Fibroblast of pulmonary artery (primary cell): ENCODE measurements around the gene ANO5.
A peak's percentile ranks its signal among the peaks of the same experiment; 100 is the strongest.
"Not testable (repeated sequence)": the region's sequence is repeated elsewhere in the genome, so short reads cannot be mapped to it uniquely, and the experiment has no call there.

Experiments used
- DNase-seq: peaks from one replicate; pipeline ENCODE4 v3.0.0-alpha.2; 2010; ENCODE audit warnings: low read depth
- H3K4me3 ChIP-seq: replicated peaks from 2 replicates; pipeline ENCODE4 v1.5.1; 2011; ENCODE audit warnings: low read depth, mild to moderate bottlenecking, control low read depth, low read length, moderate library complexity
- CTCF ChIP-seq: IDR thresholded peaks from 2 replicates; pipeline ENCODE4 v1.5.1; 2011; ENCODE audit warnings: mild to moderate bottlenecking, control low read depth, low read length, inconsistent platforms; ENCODE audit errors: missing control alignments

Gene ANO5

GRCh38 chr11:22263613-22264012 lies 70.7 kb downstream of the ANO5 start:
- no peak for TF ChIP-seq CTCF

GRCh38 chr11:22268983-22269624 lies 76.2 kb downstream of the ANO5 start:
- not testable (repeated sequence) for DNase-seq, H3K4me3 ChIP-seq

More at GRCh38 chr11:22263613-22264012, 70.7 kb downstream of the ANO5 start:
- no peak for DNase-seq
- no peak overlapping the region for H3K4me3 ChIP-seq

GRCh38 chr11:22273781-22274180 lies 80.9 kb downstream of the ANO5 start:
- no peak overlapping the region for H3K4me3 ChIP-seq
- DNase-seq, result no peak
- TF ChIP-seq CTCF, result no peak

GRCh38 chr11:22275600-22275999 lies 82.7 kb downstream of the ANO5 start:
- TF ChIP-seq CTCF, result no peak
- no peak for DNase-seq
- H3K4me3 ChIP-seq, result no peak overlapping the region

- TF ChIP-seq CTCF, result no peak
- DNase-seq, result no peak
- H3K4me3 ChIP-seq, result no peak overlapping the region
These were observed 83.7 kb downstream of the ANO5 start for GRCh38 chr11:22276535-22276934.

- H3K4me3 ChIP-seq, DNase-seq: not testable (repeated sequence)
These were observed 92.1 kb downstream of the ANO5 start for GRCh38 chr11:22284991-22285390.

- DNase-seq, result no peak
- H3K4me3 ChIP-seq, result no peak overlapping the region
- no peak for TF ChIP-seq CTCF
These were observed 109.5 kb downstream of the ANO5 start for GRCh38 chr11:22302368-22302767.

GRCh38 chr11:22304337-22304961 lies 111.6 kb downstream of the ANO5 start:
- DNase-seq, result peak; percentile 54
- TF ChIP-seq CTCF, result peak; percentile 59
- no peak overlapping the region for H3K4me3 ChIP-seq
